Hepatocyte (in vitro differentiated cells): ENCODE results near the gene CD34.

Experiments used
- EZH2 ChIP-seq: fragments of 200-600 bp; sonication (generic); IDR thresholded peaks from 2 replicates; pipeline ENCODE4 v1.6.1; 2016; ENCODE audit warnings: antibody characterized with exemption, mild to moderate bottlenecking, borderline replicate concordance
- TF ChIP-seq, protein P1 (sequence below): fragments of 200-600 bp; sonication (generic); IDR thresholded peaks from 2 replicates; pipeline ENCODE4 v1.5.1; 2016; ENCODE audit warnings: antibody characterized with exemption, mild to moderate bottlenecking; ENCODE audit not compliant: poor library complexity

DNA sequence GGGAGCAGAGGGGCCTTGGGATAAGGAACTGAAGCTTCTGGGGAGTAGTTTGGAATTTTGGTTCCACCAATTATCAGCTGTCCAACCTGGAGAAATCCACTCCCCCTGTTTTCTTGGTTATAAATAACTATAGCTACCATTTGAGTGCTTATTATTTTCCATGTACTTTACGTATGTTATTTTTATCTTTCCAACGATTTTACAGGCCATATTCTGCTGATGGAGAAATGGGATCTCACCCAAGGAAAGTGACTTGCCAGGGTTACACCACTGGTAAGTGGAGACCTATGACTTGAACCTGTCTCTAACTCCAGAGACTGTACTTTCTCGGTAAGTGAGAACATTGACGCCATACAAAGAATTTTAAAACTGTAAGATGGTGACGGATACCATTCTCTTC, 49.0 kb upstream of the CD34 start:
- TF ChIP-seq EZH2 = no peak
- TF ChIP-seq, protein P1, sequence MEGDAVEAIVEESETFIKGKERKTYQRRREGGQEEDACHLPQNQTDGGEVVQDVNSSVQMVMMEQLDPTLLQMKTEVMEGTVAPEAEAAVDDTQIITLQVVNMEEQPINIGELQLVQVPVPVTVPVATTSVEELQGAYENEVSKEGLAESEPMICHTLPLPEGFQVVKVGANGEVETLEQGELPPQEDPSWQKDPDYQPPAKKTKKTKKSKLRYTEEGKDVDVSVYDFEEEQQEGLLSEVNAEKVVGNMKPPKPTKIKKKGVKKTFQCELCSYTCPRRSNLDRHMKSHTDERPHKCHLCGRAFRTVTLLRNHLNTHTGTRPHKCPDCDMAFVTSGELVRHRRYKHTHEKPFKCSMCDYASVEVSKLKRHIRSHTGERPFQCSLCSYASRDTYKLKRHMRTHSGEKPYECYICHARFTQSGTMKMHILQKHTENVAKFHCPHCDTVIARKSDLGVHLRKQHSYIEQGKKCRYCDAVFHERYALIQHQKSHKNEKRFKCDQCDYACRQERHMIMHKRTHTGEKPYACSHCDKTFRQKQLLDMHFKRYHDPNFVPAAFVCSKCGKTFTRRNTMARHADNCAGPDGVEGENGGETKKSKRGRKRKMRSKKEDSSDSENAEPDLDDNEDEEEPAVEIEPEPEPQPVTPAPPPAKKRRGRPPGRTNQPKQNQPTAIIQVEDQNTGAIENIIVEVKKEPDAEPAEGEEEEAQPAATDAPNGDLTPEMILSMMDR = no peak
